ENCODE measurements around the gene CAST.
A peak's percentile ranks its signal among the peaks of the same experiment; 100 is the strongest.

The CAST gene

GRCh38 chr5:96741106-96741505 lies 78.9 kb downstream of the CAST start:
- no peak for TF ChIP-seq FOXP2 (optimal IDR thresholded peaks at IDR 0.05; ENCODE audit: borderline replicate concordance, extremely low read depth, extremely low read length, insufficient read depth)
- no peak for TF ChIP-seq SIN3A (IDR thresholded peaks at IDR 0.05; ENCODE audit: borderline replicate concordance, insufficient read depth, low read length)
- no peak for TF ChIP-seq TAF1 (IDR thresholded peaks at IDR 0.05; ENCODE audit: borderline replicate concordance, insufficient read depth, low read length)
- TF ChIP-seq POLR2AphosphoS5 (IDR thresholded peaks at IDR 0.05; ENCODE audit: low read depth, low read length) = no peak
- TF ChIP-seq REST (IDR thresholded peaks at IDR 0.05; ENCODE audit: insufficient read depth in 1 of 2, low read depth in 2 of 2, low read length in 2 of 2) = no peak

DNA sequence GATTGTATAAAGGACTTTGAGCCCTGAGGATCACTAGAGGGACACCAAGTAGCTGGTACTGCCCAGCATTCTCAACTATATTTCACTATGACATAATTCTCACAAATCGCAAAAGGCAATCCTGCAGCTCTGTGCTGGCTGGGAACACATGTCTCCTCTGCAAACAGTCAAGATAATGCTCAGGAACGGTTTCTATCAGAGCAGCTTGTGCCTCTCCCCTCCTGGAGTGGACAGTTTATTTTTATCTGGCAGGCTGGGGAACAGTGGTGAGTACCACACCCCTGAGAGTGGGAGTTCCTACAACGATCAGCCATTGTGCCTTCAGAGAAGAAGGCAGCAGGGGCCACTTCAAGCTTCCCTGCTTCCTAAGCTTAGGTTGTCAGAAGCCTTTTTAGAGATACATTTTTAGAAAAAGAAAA lies 79.7 kb downstream of the CAST start:
- no peak for TF ChIP-seq TAF1 (IDR thresholded peaks at IDR 0.05; ENCODE audit: borderline replicate concordance, insufficient read depth, low read length)
- no peak for TF ChIP-seq POLR2AphosphoS5 (IDR thresholded peaks at IDR 0.05; ENCODE audit: low read depth, low read length)
- no peak for TF ChIP-seq REST (IDR thresholded peaks at IDR 0.05; ENCODE audit: insufficient read depth in 1 of 2, low read depth in 2 of 2, low read length in 2 of 2)
- no peak for TF ChIP-seq FOXP2 (optimal IDR thresholded peaks at IDR 0.05; ENCODE audit: borderline replicate concordance, extremely low read depth, extremely low read length, insufficient read depth)
- TF ChIP-seq SIN3A (IDR thresholded peaks at IDR 0.05; ENCODE audit: borderline replicate concordance, insufficient read depth, low read length) = no peak

DNA sequence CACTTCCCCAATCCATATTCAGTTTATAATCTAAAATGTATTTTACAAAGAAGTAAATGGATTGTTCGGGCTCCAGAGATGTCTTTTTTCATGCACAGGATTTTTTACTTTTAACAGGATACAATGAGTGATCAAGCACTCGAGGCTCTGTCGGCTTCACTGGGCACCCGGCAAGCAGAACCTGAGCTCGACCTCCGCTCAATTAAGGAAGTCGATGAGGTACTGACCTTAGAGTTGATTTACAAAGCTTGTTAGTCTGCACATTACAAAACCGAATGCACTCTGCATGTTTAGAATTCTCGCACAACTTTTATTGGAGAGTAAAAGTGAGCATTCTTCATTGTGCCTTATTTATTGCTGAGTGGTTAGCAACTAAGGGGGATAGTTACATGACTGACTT lies 80.4 kb downstream of the CAST start:
- TF ChIP-seq SIN3A (IDR thresholded peaks at IDR 0.05; ENCODE audit: borderline replicate concordance, insufficient read depth, low read length) = no peak
- no peak for TF ChIP-seq FOXP2 (optimal IDR thresholded peaks at IDR 0.05; ENCODE audit: borderline replicate concordance, extremely low read depth, extremely low read length, insufficient read depth)
- no peak for TF ChIP-seq REST (IDR thresholded peaks at IDR 0.05; ENCODE audit: insufficient read depth in 1 of 2, low read depth in 2 of 2, low read length in 2 of 2)
- no peak for TF ChIP-seq POLR2AphosphoS5 (IDR thresholded peaks at IDR 0.05; ENCODE audit: low read depth, low read length)
- TF ChIP-seq TAF1 (IDR thresholded peaks at IDR 0.05; ENCODE audit: borderline replicate concordance, insufficient read depth, low read length) = no peak

GRCh38 chr5:96743065-96743768 lies 81.0 kb downstream of the CAST start:
- TF ChIP-seq POLR2AphosphoS5 (IDR thresholded peaks at IDR 0.05; ENCODE audit: low read depth, low read length) (no peak), FOXP2 (optimal IDR thresholded peaks at IDR 0.05; ENCODE audit: borderline replicate concordance, extremely low read depth, extremely low read length, insufficient read depth) (peak; percentile 37)

GRCh38 chr5:96743805-96744204 lies 81.6 kb downstream of the CAST start:
- no peak for TF ChIP-seq POLR2AphosphoS5 (IDR thresholded peaks at IDR 0.05; ENCODE audit: low read depth, low read length)
- no peak for TF ChIP-seq TAF1 (IDR thresholded peaks at IDR 0.05; ENCODE audit: borderline replicate concordance, insufficient read depth, low read length)
- no peak for TF ChIP-seq FOXP2 (optimal IDR thresholded peaks at IDR 0.05; ENCODE audit: borderline replicate concordance, extremely low read depth, extremely low read length, insufficient read depth)
- TF ChIP-seq SIN3A (IDR thresholded peaks at IDR 0.05; ENCODE audit: borderline replicate concordance, insufficient read depth, low read length) = no peak
- no peak for TF ChIP-seq REST (IDR thresholded peaks at IDR 0.05; ENCODE audit: insufficient read depth in 1 of 2, low read depth in 2 of 2, low read length in 2 of 2)

All from PFSK-1 (cell line).